ENCODE measurements around the gene CMTM7.

Gene CMTM7

GRCh38 chr3:32450992-32451659 lies 59.5 kb downstream of the CMTM7 start:
- Histone ChIP-seq H3K79me2 (no peaks in the 10 kb centered on the region), H3K36me3 (ENCODE audit: control insufficient read depth, insufficient read depth, low read length) (no peaks in the 10 kb centered on the region), H3K4me1 (no peaks in the 10 kb centered on the region)

GRCh38 chr3:32452009-32452408 lies 60.4 kb downstream of the CMTM7 start:
- no peak overlapping the region for H2AFZ ChIP-seq
- no peaks in the 10 kb centered on the region for H3K27me3 ChIP-seq (ENCODE audit: control insufficient read depth, insufficient read depth, low read length)
- H3K4me1 ChIP-seq = no peaks in the 10 kb centered on the region
- TF ChIP-seq CTCF (IDR thresholded peaks at IDR 0.05) = no peak
- H3K79me2 ChIP-seq = no peaks in the 10 kb centered on the region
- H3K4me2 ChIP-seq (ENCODE audit: low read length) = no peak overlapping the region
- no peaks in the 10 kb centered on the region for H3K9me3 ChIP-seq (ENCODE audit: control insufficient read depth, low read length)
- H3K9ac ChIP-seq = no peak overlapping the region
- no peak overlapping the region for H3K4me3 ChIP-seq (ENCODE audit: low read depth, low read length)
- H3K27ac ChIP-seq = no peak overlapping the region
- no peaks in the 10 kb centered on the region for H3K36me3 ChIP-seq (ENCODE audit: control insufficient read depth, insufficient read depth, low read length)

More at GRCh38 chr3:32450992-32451659, 59.5 kb downstream of the CMTM7 start:
- Histone ChIP-seq H3K27ac (no peak overlapping the region), H3K4me3 (ENCODE audit: low read depth, low read length) (no peak overlapping the region), H3K9me3 (ENCODE audit: control insufficient read depth, low read length) (no peaks in the 10 kb centered on the region), H3K4me2 (ENCODE audit: low read length) (no peak overlapping the region), H2AFZ (no peak overlapping the region), H3K27me3 (ENCODE audit: control insufficient read depth, insufficient read depth, low read length) (no peaks in the 10 kb centered on the region), H3K9ac (no peak overlapping the region)
- no peak for TF ChIP-seq CTCF (IDR thresholded peaks at IDR 0.05)

GRCh38 chr3:32453346-32453745 lies 61.7 kb downstream of the CMTM7 start:
- no peak overlapping the region for H2AFZ ChIP-seq
- H3K9ac ChIP-seq = no peak overlapping the region
- H3K36me3 ChIP-seq (ENCODE audit: control insufficient read depth, insufficient read depth, low read length) = no peaks in the 10 kb centered on the region
- H3K9me3 ChIP-seq (ENCODE audit: control insufficient read depth, low read length) = no peaks in the 10 kb centered on the region
- H3K27me3 ChIP-seq (ENCODE audit: control insufficient read depth, insufficient read depth, low read length) = no peaks in the 10 kb centered on the region
- H3K4me1 ChIP-seq = no peaks in the 10 kb centered on the region
- H3K4me3 ChIP-seq (ENCODE audit: low read depth, low read length) = no peak overlapping the region
- no peak overlapping the region for H3K4me2 ChIP-seq (ENCODE audit: low read length)
- TF ChIP-seq CTCF (IDR thresholded peaks at IDR 0.05) = no peak
- H3K79me2 ChIP-seq = no peaks in the 10 kb centered on the region
- no peak overlapping the region for H3K27ac ChIP-seq

- Histone ChIP-seq H3K79me2 (no peaks in the 10 kb centered on the region), H3K36me3 (ENCODE audit: control insufficient read depth, insufficient read depth, low read length) (no peaks in the 10 kb centered on the region), H3K4me1 (no peaks in the 10 kb centered on the region)
These were observed 62.5 kb downstream of the CMTM7 start for GRCh38 chr3:32454111-32454510.

More at GRCh38 chr3:32454111-32454510, 62.5 kb downstream of the CMTM7 start:
- no peak overlapping the region for H3K27ac ChIP-seq
- no peak overlapping the region for H3K4me2 ChIP-seq (ENCODE audit: low read length)
- TF ChIP-seq CTCF (IDR thresholded peaks at IDR 0.05) = no peak
- no peak overlapping the region for H3K9ac ChIP-seq
- H3K4me3 ChIP-seq (ENCODE audit: low read depth, low read length) = no peak overlapping the region
- H2AFZ ChIP-seq = no peak overlapping the region
- no peaks in the 10 kb centered on the region for H3K27me3 ChIP-seq (ENCODE audit: control insufficient read depth, insufficient read depth, low read length)
- H3K9me3 ChIP-seq (ENCODE audit: control insufficient read depth, low read length) = no peaks in the 10 kb centered on the region
